GM21423 (cell line): ENCODE results near the gene ALDH1L1.
A peak's percentile ranks its signal among the peaks of the same experiment; 100 is the strongest.
"Not testable (repeated sequence)": the region's sequence is repeated elsewhere in the genome, so short reads cannot be mapped to it uniquely, and the experiment has no call there.

ENCODE experiments used
- ATAC-seq: cut with Tn5 transposase; IDR thresholded peaks from one replicate; pipeline ENCODE4 v1.9.1; 2021; ENCODE audit warnings: mild to moderate bottlenecking, moderate library complexity; ENCODE audit not compliant: unreplicated experiment

ALDH1L1 gene

DNA sequence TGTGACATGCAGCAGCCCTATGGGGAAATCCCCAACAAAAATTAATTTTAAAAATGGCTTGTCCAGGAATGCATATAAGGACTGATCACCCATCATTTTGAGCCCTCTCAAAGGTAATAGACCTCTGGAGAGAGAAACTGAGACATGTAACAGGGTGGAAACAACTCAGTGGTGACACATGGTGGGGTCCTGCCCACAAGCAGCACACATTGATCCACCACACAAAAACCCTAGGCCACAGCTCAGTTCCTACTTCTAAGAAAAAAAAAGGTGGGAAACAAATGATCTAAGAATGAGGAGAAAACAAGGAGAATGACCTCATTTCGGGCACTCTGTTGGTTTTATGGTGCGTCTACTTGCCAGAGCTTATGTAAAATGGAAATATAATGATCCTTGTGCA is 94.5 kb downstream of the ALDH1L1 start:
- no peak for ATAC-seq

DNA sequence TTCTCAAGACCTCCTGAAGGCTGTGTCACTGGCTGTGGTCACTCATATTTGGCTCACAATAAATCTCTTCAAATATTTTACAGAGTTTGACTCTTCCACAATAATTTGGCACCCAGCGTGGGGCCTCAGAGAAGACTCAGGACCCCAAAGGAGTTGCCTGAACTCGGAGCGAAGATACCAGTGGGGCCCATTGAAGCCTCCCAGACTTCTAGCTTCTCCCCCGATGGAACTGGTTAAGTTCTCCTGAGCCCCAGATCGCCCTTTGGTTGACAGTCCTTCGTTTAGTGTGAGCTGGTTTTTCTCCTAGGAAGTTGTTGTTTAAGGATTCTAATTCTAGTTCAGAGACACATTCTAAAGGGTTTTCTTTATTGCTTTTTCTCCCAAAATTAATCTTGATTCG is 95.1 kb downstream of the ALDH1L1 start:
- no peak for ATAC-seq

DNA sequence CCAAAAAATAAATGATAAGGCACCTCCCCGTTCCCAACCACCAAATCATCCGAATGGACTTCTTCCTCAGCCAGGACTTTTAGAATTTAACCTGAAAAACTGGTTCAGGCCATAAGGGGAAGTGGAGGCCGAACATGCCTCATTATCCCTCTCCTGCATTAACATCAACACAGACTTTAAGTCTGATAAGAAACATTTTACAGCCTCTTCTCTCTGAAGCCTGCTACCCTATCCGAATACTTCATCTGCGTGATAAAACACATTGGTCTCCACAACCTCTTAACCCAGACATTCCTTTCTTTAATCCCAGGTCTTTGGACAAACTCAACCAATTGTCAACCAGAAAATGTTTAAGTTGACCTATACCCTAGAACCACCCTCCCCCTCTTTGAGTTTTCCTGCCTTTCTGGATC is 95.6 kb downstream of the ALDH1L1 start:
- no peak for ATAC-seq

DNA sequence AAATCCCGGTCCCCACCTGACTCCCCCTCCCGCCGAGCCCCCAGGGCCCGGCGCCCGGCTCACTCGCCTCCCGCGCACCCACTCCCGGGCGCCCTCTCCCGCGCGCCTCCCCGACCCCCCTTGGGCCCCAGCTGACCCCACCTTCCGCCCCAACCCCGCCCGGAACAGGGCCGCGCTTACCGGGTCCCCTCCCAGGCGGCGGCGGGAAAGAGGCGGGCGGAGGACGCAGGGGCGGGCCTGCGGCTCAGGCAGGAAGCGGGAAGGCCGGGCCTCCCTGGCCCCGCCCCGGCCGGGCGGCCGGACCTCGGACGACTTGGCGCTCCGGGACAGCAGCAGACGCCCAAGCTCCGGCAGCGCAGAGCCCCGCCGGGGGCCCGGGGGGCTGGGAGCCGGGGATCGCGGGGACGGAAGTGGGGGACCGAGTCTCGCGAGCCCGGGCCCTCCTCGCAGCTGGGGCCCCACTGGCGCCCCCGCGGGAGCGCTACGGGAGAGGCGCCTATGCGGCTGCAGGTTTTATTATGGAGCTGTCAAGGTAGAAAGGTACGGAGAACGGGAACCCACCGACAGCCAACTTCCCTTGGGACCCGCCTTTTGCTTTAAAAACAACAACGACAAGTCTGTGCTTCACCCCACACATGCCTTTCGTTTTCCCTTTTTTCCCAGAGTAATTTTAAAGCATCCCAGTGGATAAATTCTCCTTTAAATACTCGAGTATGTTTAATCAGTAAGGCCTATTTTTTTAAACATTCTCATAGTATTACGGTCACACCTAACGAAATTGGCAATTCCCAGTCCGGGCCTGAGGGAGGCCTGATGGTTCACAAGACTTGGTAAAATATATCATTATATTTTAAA is 96.2 kb downstream of the ALDH1L1 start, which contains the start of gene SLC41A3:
Gene SLC41A3 (minus strand): TSS at position 212 of the 855 bp plus-strand sequence. CDS start 15,905 bp downstream, outside the sequence.
- peak; percentile 94 for ATAC-seq

DNA sequence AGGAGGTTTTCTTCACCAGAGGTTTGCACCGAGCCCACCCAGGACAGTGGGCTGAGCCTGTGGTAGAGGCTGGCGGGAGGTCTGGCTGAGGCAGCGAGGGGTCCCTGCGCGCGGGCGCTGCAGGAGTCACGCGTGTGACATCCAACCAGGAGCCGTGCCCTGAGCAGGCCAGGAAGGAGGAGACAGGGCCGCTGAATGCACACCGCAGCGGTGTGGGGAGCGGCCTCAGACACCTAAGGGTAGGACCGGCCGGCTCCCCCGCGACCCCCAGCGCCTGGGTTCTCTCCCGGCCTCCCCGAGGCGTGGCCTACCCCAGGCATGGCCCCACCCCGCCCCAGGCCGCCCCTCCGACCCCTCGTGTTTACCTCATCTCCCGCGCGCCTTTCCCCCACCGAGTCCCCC is 96.9 kb downstream of the ALDH1L1 start:
- ATAC-seq: peak; percentile 35

DNA sequence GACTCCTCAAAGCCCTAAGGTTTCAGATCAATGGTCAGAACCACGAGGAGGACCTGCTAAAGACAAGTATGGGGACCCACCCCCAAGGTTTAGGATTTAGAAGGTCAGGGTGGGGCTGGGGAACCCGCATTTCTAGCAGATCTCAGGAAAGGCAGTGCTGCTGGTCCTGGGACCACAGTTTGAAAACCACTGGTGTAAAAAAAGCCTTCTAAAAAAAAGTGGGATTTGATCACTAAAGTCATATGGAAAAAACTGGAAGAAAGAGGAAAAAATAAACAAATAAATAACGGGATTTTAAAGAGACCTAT is 97.3 kb downstream of the ALDH1L1 start:
- no peak for ATAC-seq

DNA sequence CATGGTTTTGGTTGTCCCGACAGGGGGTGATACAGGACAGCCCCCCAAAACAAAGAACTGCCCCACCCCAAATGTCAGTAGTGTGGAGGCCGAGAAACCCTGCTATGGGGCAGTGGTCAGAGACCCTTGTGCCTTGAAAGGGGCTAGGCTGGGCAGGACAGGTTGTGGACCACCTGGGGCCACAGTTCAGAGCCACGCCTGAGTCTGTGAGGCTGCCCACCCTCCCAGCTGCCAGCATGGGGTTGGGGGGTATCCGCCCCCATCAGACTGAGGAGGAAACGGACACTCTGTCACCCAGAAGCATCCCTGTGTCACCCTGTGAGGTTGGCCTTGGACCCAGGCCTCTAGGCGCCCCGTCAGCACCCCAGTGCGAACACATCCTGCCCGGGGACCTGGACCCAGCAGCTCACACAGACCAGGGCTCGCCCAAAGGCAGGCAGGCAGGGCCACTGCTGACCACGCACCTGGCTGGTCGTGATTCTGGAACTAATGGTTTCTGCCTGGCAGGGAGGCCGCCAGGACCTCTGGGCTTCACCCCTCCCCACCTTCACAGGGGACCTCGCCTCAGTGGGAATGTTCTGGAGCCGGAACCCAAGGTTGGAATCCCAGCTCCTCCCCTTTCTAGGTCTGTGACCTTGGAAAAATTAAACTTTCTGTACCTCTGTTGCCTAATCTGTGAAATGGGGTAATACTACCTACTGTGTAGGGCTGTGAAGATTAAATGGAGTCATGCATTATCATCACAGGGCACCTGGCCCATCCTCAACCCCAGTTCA is 97.8 kb downstream of the ALDH1L1 start:
- no peak for ATAC-seq

DNA sequence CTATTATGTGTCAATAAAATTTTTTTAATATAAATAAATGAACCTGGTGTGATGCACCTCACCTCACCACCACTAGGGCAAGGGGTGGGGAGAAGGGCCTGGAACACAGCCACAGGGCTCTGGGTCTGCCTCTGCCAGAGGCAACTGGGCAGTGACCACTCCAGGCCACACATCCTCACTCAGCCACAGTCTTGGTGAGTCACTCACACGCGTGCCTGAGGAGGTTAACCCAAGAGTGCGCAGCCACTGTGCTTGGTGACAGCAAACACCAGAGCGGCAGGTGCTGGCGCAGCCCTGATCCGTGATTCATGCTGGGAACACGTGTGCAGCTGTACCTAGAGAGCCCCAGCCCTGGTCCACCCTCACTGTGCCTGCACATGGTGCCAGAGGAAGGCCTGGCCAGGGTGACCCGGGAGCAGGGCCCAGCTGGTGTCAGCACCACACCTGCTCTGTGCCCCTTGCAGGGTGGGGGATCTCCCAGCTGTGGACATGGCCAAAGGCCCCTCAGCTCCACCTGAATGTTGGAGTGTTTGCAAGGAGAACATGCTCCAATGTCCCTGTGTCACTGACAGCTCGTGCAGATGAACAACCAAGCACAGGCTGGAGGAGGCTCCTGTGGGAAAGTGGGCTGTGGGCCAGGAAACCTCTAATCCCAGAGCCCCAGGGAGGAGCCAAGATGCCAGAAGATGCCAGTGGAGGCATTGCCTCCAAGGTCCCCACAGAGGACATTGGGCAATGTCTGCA is 98.6 kb downstream of the ALDH1L1 start:
- ATAC-seq: no peak

DNA sequence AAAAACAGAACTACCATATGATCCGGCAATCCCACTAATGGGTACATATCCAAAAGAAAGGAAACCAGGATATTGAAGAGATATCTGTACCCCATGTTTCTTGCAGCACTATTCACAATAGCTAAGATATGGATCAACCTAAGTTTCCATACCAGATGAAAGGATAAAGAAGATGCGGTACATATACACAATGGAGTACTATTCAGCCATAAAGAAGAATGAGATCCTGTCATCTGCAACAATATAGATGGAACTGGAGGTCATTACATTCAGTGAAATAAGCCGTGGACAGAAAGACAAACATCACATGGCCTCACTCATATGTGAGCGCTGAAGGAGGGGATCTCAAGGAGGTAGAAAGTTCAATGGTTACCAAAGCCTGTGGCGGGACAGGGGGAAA is 99.4 kb downstream of the ALDH1L1 start:
- no peak for ATAC-seq

DNA sequence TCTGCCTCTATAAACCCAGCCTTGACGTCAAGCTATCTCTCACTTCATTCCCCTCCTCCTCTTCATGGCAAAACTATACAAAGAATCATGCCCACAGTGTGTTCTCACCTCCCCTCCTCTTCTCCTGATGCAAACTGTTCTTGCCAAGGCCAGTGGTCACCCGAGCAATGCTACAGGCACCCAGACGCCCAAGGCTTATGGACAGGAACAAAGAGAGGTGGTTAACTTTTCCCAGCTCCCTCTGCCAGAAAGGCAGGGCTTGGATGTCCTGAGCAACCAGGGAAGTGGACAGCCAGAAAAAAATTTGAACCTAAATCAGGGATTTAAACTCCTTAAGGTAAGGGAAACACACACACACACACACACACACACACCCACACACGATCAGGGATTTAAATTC is 101.5 kb downstream of the ALDH1L1 start:
- no peak for ATAC-seq

DNA sequence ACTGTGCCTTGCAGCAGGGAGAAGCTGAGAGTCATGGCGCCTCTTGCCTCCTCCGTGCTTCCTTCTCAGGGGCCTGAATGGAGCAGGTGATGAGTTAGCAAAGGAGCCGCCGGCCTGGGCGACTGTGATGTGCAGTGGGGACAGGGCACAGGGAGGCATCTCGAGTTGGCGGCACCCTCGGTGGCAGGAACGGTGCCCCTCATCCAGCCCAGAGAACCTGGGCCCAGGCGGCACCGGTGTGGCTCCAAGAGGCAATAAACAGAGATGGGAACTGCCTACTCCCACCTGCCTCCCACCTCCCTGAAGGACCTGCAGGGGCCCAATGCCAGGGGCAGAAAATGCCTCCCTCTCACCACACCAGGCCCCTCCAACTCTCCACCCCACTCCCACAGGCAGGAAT is 102.6 kb downstream of the ALDH1L1 start:
- ATAC-seq: no peak

DNA sequence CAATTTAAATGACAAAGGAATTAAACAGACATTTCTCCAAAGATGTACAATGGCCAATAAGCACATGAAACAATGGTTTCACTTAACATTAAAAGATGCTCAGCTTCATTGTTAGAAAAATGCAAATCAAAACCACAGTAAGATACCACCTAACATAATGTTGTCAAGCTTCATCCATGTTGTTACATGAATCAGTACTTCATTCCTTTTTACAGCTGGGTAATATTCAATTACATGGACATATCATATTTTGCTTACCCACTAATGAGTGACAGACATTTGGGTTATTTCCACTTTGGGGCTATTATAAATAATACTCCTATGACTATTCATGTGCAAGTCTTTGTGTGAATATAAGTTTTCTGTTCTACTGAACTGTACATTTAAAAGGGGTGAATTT is 104.2 kb downstream of the ALDH1L1 start:
- no peak for ATAC-seq

DNA sequence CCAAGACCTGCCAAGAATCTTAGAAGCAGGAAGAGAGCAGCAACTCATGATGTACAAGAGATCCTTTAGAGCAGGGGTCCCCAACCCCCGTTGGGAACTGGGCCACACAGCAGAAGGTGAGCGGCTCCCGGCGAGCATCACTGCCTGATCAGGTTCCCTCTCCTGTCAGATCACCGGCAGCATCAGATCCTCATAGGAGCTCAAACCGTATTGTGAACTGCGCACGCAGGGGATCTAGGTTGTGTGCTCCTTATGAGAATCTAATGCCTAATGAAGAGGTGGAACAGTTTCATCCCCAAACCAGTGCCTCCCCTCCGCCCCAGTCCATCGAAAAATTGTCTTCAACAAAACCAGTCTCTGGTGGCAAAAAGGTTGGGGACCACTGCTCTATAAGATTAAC is 110.2 kb downstream of the ALDH1L1 start:
- ATAC-seq: no peak

DNA sequence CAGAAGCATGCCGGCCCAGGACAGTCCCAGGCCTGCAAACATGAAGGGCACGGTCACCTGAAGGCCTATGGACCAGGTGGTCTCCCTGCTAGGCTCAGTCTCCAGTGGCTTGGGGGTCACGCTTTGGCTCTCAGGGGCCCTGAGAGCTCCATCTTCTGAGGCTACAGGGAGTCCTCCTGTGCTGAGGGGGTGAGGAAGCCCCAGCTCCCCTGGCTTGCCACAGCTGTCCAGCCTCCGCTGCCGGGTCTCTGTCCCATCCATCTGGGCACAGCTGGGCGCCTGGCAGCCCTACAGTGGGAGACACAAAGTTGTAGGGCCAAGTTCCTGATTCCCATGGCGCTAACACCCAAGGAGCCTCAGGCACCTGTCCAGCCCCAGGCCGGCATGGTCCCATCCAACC is 112.4 kb downstream of the ALDH1L1 start:
- ATAC-seq: no peak

DNA sequence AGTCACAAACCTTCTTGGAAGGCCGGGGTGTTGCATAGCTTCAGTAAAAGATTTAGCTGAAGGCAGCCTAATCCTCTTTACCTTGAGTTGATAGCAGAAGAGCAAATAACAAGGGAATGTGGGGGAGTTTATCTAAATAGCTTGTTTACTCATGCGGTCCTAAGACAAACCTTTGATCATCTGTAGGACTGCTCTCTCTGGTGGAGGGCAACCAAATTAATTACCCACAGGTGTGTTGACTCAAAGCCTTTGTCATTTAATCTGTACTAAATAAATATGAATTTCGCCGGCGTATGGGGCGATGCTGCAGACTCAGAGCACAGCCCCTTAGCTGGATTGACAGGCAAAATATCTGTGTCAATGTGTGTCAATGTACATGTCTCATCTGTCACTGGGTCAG is 113.7 kb downstream of the ALDH1L1 start:
- not testable (repeated sequence) for ATAC-seq

DNA sequence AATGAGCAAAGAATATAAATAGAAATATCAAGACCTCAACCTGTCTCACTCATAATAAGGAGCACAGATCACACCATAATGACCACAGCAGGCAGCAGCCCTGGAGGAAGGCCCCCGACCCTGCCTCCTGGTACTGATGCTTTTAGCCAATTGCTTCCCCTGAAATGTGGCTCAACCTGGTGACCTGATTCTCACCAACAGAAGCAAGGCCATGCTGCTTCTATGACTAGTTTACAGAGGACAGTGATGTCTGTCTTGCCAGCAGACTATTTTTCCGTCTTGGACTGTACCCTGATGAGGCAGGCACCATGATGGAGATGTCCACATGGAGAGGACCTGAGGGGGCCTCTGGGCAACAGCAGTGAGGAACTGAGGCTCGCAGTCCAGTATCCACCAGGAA is 114.5 kb downstream of the ALDH1L1 start:
- no peak for ATAC-seq

DNA sequence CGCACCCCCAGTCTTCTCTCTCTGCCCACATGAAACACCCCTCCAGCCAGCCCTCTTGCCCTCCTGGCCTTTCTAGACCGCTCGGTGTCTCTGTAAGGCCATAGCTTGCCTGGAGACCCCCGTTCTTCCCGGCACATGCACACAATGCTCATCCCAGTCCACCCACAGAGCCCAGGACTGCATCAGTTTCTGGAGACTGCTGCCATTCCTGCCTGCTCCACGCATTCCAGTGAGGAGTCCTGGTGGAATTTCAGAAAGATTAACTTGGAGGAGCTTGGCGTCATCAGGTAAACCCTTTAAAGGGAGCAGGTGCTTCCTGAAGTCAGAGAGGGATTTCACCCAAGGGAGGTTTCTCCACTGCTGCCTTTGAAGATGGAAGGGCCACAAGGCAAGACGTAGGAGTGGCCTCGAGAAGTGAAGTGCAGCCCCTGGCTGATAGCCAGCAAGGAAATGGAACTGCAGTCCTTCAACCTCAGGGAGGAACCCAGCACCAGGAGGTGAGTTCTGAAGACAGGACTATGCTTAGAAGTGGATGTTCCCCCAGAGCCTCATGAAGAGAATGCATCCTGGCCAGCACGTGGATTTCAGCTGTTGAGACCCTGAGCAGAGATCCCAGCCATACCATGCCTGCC is 115.6 kb downstream of the ALDH1L1 start:
- no peak for ATAC-seq

DNA sequence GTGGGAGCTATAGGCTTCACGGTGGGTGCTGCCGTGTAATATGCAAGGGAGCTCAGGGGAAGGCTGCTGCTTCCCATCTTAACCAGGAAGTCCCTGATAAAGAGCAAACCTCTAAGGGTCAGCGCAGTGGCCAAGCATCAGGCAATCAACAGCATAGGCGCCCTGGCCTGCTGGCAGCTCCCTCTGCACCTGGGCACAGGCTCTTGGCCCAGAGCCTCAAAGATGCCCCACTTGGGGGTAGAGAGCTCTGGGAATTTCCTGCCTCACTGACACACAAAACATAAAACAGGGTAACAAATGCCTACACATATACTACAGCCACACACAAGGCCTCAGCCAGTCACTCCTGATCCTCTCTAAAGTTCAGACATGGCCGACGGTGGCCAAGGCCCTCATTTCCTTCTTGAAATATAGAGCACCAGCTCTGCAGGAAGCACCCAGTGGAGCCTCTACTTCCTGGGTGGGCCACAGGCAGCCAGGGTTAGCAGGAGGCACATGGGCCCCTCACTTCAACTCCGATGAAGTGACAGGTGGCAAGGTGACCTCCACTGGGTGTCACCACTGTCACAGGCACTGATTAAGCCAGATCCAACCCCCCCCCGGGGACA is 116.9 kb downstream of the ALDH1L1 start:
- no peak for ATAC-seq

DNA sequence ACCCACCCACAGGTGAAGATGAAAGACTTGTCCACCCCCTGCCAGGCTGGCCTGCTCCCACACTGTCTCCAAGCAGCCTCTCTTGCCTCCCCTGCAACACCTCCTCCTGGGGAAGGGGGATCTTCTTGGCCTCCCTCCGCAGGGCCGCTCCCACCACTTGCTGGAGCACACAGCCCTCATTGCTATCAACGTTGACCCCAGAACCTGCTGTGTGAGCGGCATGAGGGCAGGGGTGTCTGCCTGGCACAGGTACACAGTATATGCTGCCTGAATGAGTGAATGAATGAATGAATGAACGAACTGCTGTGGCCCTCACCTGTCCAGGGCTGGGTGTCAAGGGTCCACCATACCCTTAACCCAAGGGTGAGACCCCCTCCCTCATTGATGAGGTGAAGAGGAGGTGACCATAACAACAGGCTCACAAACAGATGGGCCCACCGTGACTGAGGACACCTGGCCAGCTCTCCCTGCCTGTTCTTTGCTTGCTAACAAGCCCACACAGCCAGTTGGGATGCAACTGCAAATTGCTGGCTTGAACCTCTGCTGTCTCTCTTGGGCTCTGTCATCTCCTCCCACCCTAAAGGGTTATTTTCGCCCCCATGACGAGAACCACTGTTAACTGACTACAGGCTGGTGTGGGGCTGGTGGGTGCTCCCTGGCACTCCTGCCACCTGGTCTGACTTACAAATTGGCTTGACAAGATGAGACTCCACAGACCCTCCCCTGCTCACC is 118.9 kb downstream of the ALDH1L1 start:
- ATAC-seq: no peak

DNA sequence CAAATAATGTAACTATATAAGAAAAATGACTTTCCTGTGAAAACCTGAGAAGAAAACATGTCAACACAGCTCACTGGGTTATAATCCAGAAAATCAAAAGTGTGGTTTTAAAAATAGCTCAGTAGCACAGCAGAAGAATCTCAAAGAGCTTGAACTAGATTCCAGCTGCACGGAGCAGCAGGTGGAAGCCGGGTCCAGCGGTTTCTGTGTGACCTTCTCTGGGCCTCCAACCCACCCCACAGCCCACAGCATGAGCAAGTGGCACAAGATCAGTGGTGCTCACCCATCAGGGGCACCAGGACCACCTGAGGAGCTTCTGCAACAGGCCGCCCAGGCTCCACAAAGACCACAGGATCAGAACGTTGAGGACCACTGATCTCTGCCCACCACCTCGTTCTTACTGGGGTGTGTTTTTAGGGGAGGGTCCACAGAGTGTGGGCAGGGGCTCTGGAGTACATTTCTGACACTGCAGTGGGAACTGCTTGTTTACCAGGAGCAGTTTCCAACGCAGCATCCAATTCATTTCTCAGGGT is 119.7 kb downstream of the ALDH1L1 start:
- no peak for ATAC-seq
